GM12875 (cell line): ENCODE measurements around the gene NPY1R.

Experiments used
- H3K4me3 ChIP-seq: one replicate; pipeline ENCODE4 v1.5.1; 2011; ENCODE audit warnings: low read depth, low read length, control low read depth
- CTCF ChIP-seq: IDR thresholded peaks from 2 replicates; pipeline ENCODE4 v1.5.1; 2011; ENCODE audit warnings: low read depth, mild to moderate bottlenecking, control low read depth, inconsistent platforms, low read length, moderate library complexity, borderline replicate concordance; ENCODE audit not compliant: insufficient read depth

Gene NPY1R

DNA sequence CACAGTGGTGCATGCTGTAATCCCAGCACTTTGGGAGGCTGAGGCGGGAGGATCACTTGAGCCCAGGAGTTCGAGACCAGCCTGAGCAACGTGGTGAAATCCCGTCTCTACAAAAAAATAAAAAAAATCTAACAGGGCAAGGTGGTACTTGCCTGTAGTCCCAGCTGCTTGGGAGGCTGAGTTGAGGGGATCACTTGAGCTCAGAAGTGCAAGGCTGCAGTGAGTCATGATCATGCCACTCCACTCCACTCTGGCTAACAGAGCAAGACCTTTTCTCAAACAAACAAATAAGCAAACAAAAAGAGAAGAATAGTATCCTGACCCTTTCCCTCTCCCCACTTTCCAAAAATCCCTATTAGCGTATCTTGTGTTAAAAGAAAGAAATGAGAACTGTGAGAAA, 52.7 kb downstream of the NPY1R start:
- no peak overlapping the region for H3K4me3 ChIP-seq
- no peak for TF ChIP-seq CTCF

DNA sequence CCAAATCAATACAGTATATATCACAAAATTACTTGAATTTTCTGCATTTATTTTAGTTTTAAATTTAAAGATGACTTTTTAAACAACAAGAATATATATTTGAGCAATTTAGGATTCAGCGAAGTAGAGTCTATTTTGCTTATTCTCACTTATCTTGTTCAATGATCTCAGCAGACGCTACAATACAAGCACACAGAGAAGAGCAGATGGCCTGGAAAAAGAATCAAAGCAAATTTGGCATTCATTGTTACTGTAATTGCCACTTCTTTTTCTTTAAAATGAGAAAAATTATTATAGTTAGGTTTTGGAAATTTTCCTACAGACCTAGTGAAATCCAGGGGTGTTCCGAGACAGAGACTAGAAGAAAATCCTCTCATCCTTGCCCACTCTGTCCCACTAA, 57.5 kb downstream of the NPY1R start:
- no peak for TF ChIP-seq CTCF
- H3K4me3 ChIP-seq, result no peak overlapping the region
